Endothelial cell of umbilical vein (primary cell): Measurements from ENCODE around the gene GPR153. TPM values are rescaled to one million over a fixed set of nuclear protein-coding genes. Genes with fewer than 3 reads are reported as not detected.

Source experiments
- BruUV-seq: library from RNA; stranded (reverse); fragments of 400-500 nt; replicated peaks from 2 replicates; lab custom pipeline; 2021; lab: Mats Ljungman, UMichigan
- CTCF ChIA-PET: fragments of 300-600, 350-600 bp; sonication (Branson Sonifier 250); formaldehyde crosslinking; loops from one replicate; lab custom pipeline; 2021; ENCODE audit warnings: antibody characterized with exemption, inconsistent platforms; lab: Charles Lee
- POLR2A ChIA-PET: fragments of 300-600, 350-600 bp; sonication (Branson Sonifier 250); formaldehyde crosslinking; loops from one replicate; lab custom pipeline; 2021; ENCODE audit warnings: antibody characterized with exemption, inconsistent platforms; lab: Charles Lee
- DNase-seq: peaks from one replicate; pipeline ENCODE4 v3.0.0-alpha.2; 2011; ENCODE audit warnings: low read depth, low spot score
- FAIRE-seq: peaks from 2 replicates; lab custom pipeline; 2011; peaks lifted over from hg19 to GRCh38; lab: Jason Lieb, UNC
- H2AFZ ChIP-seq: 2 replicates; pipeline ENCODE4 v1.6.0; 2012; ENCODE audit warnings: low read depth, low read length, control low read depth, inconsistent platforms
- H3K27ac ChIP-seq: 2 replicates; pipeline ENCODE4 v1.5.1; 2011; ENCODE audit warnings: low read depth, mild to moderate bottlenecking, control low read depth, low read length, moderate library complexity; ENCODE audit not compliant: insufficient read depth
- H3K27me3 ChIP-seq, 2 experiments: 2 replicates each; pipeline versions ENCODE4 v1.6.0 to v1.6.1; 2011; ENCODE audit warnings: low read length in 2 of 2, mixed read lengths in 1 of 2; ENCODE audit not compliant: control insufficient read depth in 2 of 2, insufficient read depth in 2 of 2
- H3K36me3 ChIP-seq, 2 experiments: 2 replicates in 1 of 2; 3 replicates in 1 of 2; pipeline ENCODE4 v1.5.1; 2011; ENCODE audit warnings: low read length in 2 of 2, mild to moderate bottlenecking in 1 of 2, moderate library complexity in 1 of 2; ENCODE audit not compliant: control insufficient read depth in 2 of 2, insufficient read depth in 2 of 2; ENCODE audit errors: extremely low read depth in 1 of 2
- H3K4me1 ChIP-seq: 3 replicates; pipeline ENCODE4 v1.5.1; 2011; ENCODE audit warnings: mild to moderate bottlenecking, low read length; ENCODE audit not compliant: control insufficient read depth, insufficient read depth; ENCODE audit errors: extremely low read depth
- H3K4me2 ChIP-seq: 2 replicates; pipeline ENCODE4 v1.6.1; 2011; ENCODE audit warnings: low read length, control low read depth, mixed read lengths; ENCODE audit not compliant: insufficient read depth
- H3K4me3 ChIP-seq, 3 experiments: fragments of 200-600 bp in 1 of 3; sonication (generic), shearing (Covaris generic) in 1 of 3; replicated peaks in 1 of 3; 2 replicates each; pipeline ENCODE4 v1.5.1; 2011 to 2016; ENCODE audit warnings: control low read depth in 3 of 3, low read length in 3 of 3, mild to moderate bottlenecking in 2 of 3, inconsistent platforms in 1 of 3, low read depth in 1 of 3, moderate library complexity in 1 of 3; ENCODE audit not compliant: insufficient read depth in 1 of 3
- H3K79me2 ChIP-seq: 2 replicates; pipeline ENCODE4 v1.6.0; 2012; ENCODE audit warnings: low read length, inconsistent platforms; ENCODE audit not compliant: control insufficient read depth, insufficient read depth
- H3K9ac ChIP-seq: replicated peaks from 2 replicates; pipeline ENCODE3; 2011; ENCODE audit warnings: low read length, control low read depth; ENCODE audit not compliant: insufficient read depth; ENCODE audit errors: extremely low read depth
- H3K9me1 ChIP-seq: replicated peaks from 3 replicates; pipeline ENCODE4 v1.6.0; 2011; ENCODE audit warnings: mild to moderate bottlenecking, low read length; ENCODE audit not compliant: control insufficient read depth, insufficient read depth; ENCODE audit errors: extremely low read depth
- H3K9me3 ChIP-seq: replicated peaks from 2 replicates; pipeline ENCODE4 v1.5.1; 2012; ENCODE audit warnings: low read length, inconsistent platforms; ENCODE audit not compliant: control insufficient read depth, insufficient read depth
- H4K20me1 ChIP-seq: replicated peaks from 2 replicates; pipeline ENCODE3; 2011; ENCODE audit warnings: mild to moderate bottlenecking, low read length; ENCODE audit not compliant: control insufficient read depth, insufficient read depth; ENCODE audit errors: extremely low read depth
- CTCF ChIP-seq, 2 donors: IDR thresholded peaks; 1 replicate in 1 of 2; 2 replicates in 1 of 2; pipeline ENCODE4 v1.5.1; 2011; ENCODE audit warnings: low read length in 2 of 2, mild to moderate bottlenecking in 2 of 2, moderate library complexity in 2 of 2, control low read depth in 1 of 2, inconsistent platforms in 1 of 2, low read depth in 1 of 2; ENCODE audit not compliant: insufficient read depth in 1 of 2; ENCODE audit errors: extremely low read depth in 1 of 2
- EZH2 ChIP-seq: IDR thresholded peaks from 2 replicates; pipeline ENCODE4 v1.6.1; 2012; ENCODE audit warnings: borderline replicate concordance, low read depth, mild to moderate bottlenecking, moderate library complexity, low read length, inconsistent platforms; ENCODE audit not compliant: severe bottlenecking
- FOS ChIP-seq: IDR thresholded peaks from 2 replicates; pipeline ENCODE4 v1.6.1; 2011; ENCODE audit warnings: mild to moderate bottlenecking, low read length, moderate library complexity, borderline replicate concordance; ENCODE audit not compliant: insufficient read depth
- GATA2 ChIP-seq: IDR thresholded peaks from 2 replicates; pipeline ENCODE4 v1.7.0; 2011; ENCODE audit warnings: low read depth, mild to moderate bottlenecking, moderate library complexity, mixed read lengths, low read length; ENCODE audit not compliant: insufficient read length, insufficient read depth
- JUN ChIP-seq: IDR thresholded peaks from 2 replicates; pipeline ENCODE4 v1.6.1; 2011; ENCODE audit warnings: borderline replicate concordance, low read depth; ENCODE audit not compliant: insufficient read length, insufficient read depth
- MAX ChIP-seq: IDR thresholded peaks from 2 replicates; pipeline ENCODE4 v1.6.1; 2011; ENCODE audit not compliant: insufficient read depth, insufficient read length
- MYC ChIP-seq: IDR thresholded peaks from one replicate; pipeline ENCODE4 v1.6.1; 2011; ENCODE audit warnings: mild to moderate bottlenecking, low read depth, low read length
- POLR2A ChIP-seq: IDR thresholded peaks from 2 replicates; pipeline ENCODE4 v1.6.1; 2012; ENCODE audit warnings: low read depth, mild to moderate bottlenecking, control low read depth, low read length
- POLR2AphosphoS5 ChIP-seq: IDR thresholded peaks from 2 replicates; pipeline ENCODE4 v1.6.1; 2012; ENCODE audit warnings: low read depth, mild to moderate bottlenecking, control low read depth, low read length, moderate library complexity; ENCODE audit not compliant: insufficient read depth
- dilution Hi-C: fragments of 300-500 bp; cut with MboI; formaldehyde crosslinking; loops from one replicate; pipeline ENCODE4 v1.15.0; 2019; ENCODE audit warnings: low sequenced_read_pairs; ENCODE audit not compliant: extremely low pct_ligation_motif_present
- intact Hi-C: fragments of 100-400 bp; cut with micrococcal nuclease; formaldehyde crosslinking; loops from one replicate; pipeline ENCODE4 v1.10.0; 2022
- polyA plus RNA-seq, 4 experiments: library from polyadenylated mRNA; depleted of rRNA in 3 of 4; stranded (reverse) in 3 of 4; unstranded in 1 of 4; fragments of >200 nt; gene quantifications; 2 replicates each; pipeline versions ENCODE4 v1.2.1 to v1.2.3, GENCODE V29; 2011 to 2012; ENCODE audit warnings: missing spikeins in 1 of 4
- total RNA-seq: library from RNA; stranded (reverse); gene quantifications from 2 replicates; pipeline ENCODE4 v1.2.3, GENCODE V29; 2021

Gene GPR153
- total and polyA plus RNA-seq, 2 donors (not counting 3 experiments of a cell fraction or from before 2014, with no cell fraction given): 3.1 to 3.9 TPM

- dilution Hi-C loops (no loop called here), intact Hi-C loops (loop anchor here (5.0 kb wide), 1 partner anchor 183 kb away; the partner anchor contains the start of gene ESPN)
- H3K9me1 ChIP-seq: no peaks in the 10 kb centered on the region
- peaks cover 10% of the 10 kb centered on the region for H3K4me1 ChIP-seq
- no peak overlapping the region for H3K27ac ChIP-seq
- no peak overlapping the region for H3K4me3 ChIP-seq
- DNase-seq (no peak), FAIRE-seq (no peak)
- H3K4me2 ChIP-seq: no peak overlapping the region
- ChIA-PET CTCF (interaction anchor here (0.8 to 3.3 kb wide), 12 partner anchors 8 to 205 kb away, joined by 3 to 27 read pairs (median 4); partner anchors contain the start of gene RNF207), POLR2A (no interaction called here)
- no peaks in the 10 kb centered on the region for H4K20me1 ChIP-seq
- H3K79me2 ChIP-seq: peaks cover 11% of the 10 kb centered on the region
- H3K36me3 ChIP-seq: no peaks in the 10 kb centered on the region
- BruUV-seq: no TSS peak
- H3K27me3 ChIP-seq: peaks cover 36 to 45% of the 10 kb centered on the region in 2 experiments
- H2AFZ ChIP-seq: no peak overlapping the region
- no peak for TF ChIP-seq JUN
- TF ChIP-seq MYC: no peak
- TF ChIP-seq MAX: no peak
- no peak for TF ChIP-seq POLR2AphosphoS5
- TF ChIP-seq EZH2: no peak
- no peak for TF ChIP-seq FOS
- no peak for TF ChIP-seq CTCF (IDR thresholded peaks at IDR 0.05; ENCODE audit: extremely low read depth in 1 of 2, insufficient read depth in 1 of 2, low read depth in 1 of 2, low read length in 2 of 2)
- TF ChIP-seq POLR2A: no peak
- TF ChIP-seq GATA2: no peak
- no peak overlapping the region for H3K9ac ChIP-seq
- no peaks in the 10 kb centered on the region for H3K9me3 ChIP-seq
Measured at GRCh38 chr1:6239213-6239752, 21.6 kb downstream of the GPR153 start.
